Caco-2 (cell line): ENCODE measurements around the gene TLR10. TPM values are rescaled to one million over a fixed set of nuclear protein-coding genes. Genes with fewer than 3 reads are reported as not detected.

ENCODE experiments used
- BruUV-seq: library from RNA; stranded (reverse); fragments of 400-500 nt; replicated peaks from 2 replicates; lab custom pipeline; 2021; lab: Mats Ljungman, UMichigan
- CTCF ChIA-PET: fragments of 300-600 bp; sonication (Branson Sonifier 250); formaldehyde crosslinking; loops from one replicate; lab custom pipeline; 2022; ENCODE audit warnings: antibody characterized with exemption; lab: Charles Lee
- POLR2A ChIA-PET: fragments of 300-600 bp; sonication (Branson Sonifier 250); formaldehyde crosslinking; loops from one replicate; lab custom pipeline; 2022; ENCODE audit warnings: antibody characterized with exemption; lab: Charles Lee
- DNase-seq, 2 experiments: peaks; one replicate each; pipeline versions ENCODE4 v3.0.0 to v3.0.0-alpha.2; 2020 to 2022
- H3K27me3 ChIP-seq: replicated peaks from 2 replicates; pipeline ENCODE4 v1.6.0; 2011; ENCODE audit warnings: low read length; ENCODE audit not compliant: control insufficient read depth, insufficient read depth
- H3K36me3 ChIP-seq: 2 replicates; pipeline ENCODE4 v1.5.1; 2011; ENCODE audit warnings: low read length; ENCODE audit not compliant: control insufficient read depth, insufficient read depth
- H3K4me1 ChIP-seq: fragments of 250-450 bp; sonication (Bioruptor Pico); 2 replicates; pipeline ENCODE4 v1.5.1; 2020; ENCODE audit warnings: mild to moderate bottlenecking
- H3K4me3 ChIP-seq: 2 replicates; pipeline ENCODE4 v1.5.1; 2011; ENCODE audit warnings: low read depth, mild to moderate bottlenecking, control low read depth, low read length
- H3K9me3 ChIP-seq: fragments of 250-450 bp; sonication (Bioruptor Pico); 2 replicates; pipeline ENCODE4 v1.5.1; 2020; ENCODE audit warnings: mild to moderate bottlenecking, moderate library complexity
- H3K27ac Mint-ChIP-seq: one replicate; pipeline ENCODE4 v1.8.0; 2022; ENCODE audit warnings: mixed read lengths; ENCODE audit not compliant: unreplicated experiment
- H3K27me3 Mint-ChIP-seq: one replicate; pipeline ENCODE4 v1.8.0; 2022; ENCODE audit warnings: mixed read lengths; ENCODE audit not compliant: insufficient read depth, unreplicated experiment
- H3K36me3 Mint-ChIP-seq: one replicate; pipeline ENCODE4 v1.8.0; 2022; ENCODE audit warnings: mild to moderate bottlenecking, mixed read lengths; ENCODE audit not compliant: insufficient read depth, unreplicated experiment
- H3K4me1 Mint-ChIP-seq: one replicate; pipeline ENCODE4 v1.8.0; 2022; ENCODE audit warnings: low read depth, mixed read lengths; ENCODE audit not compliant: unreplicated experiment
- H3K4me3 Mint-ChIP-seq: one replicate; pipeline ENCODE4 v1.8.0; 2022; ENCODE audit warnings: mild to moderate bottlenecking, moderate library complexity, mixed read lengths; ENCODE audit not compliant: unreplicated experiment
- H3K9me3 Mint-ChIP-seq: one replicate; pipeline ENCODE4 v1.8.0; 2022; ENCODE audit warnings: mixed read lengths; ENCODE audit not compliant: unreplicated experiment
- CTCF ChIP-seq, 2 experiments: fragments of 200-600 bp in 1 of 2; IDR thresholded peaks; 1 replicate in 1 of 2; 2 replicates in 1 of 2; pipeline versions ENCODE4 v1.5.1 to v1.8.0; 2011 to 2022; ENCODE audit warnings: antibody characterized with exemption in 1 of 2, control low read depth in 1 of 2, inconsistent platforms in 1 of 2, low read depth in 1 of 2, low read length in 1 of 2, mild to moderate bottlenecking in 1 of 2, moderate library complexity in 1 of 2; ENCODE audit not compliant: insufficient read depth in 1 of 2, severe bottlenecking in 1 of 2, unreplicated experiment in 1 of 2
- intact Hi-C: fragments of 100-400 bp; cut with micrococcal nuclease; formaldehyde crosslinking; loops from one replicate; pipeline ENCODE4 v1.10.0; 2022; ENCODE audit not compliant: unreplicated experiment
- total RNA-seq: library from RNA; stranded (reverse); gene quantifications from 2 replicates; pipeline ENCODE4 v1.2.3, GENCODE V29; 2022

Gene TLR10
- total RNA-seq, 1 experiment from 2014 or later = not detected

- no peak for TF ChIP-seq CTCF (IDR thresholded peaks at IDR 0.05; ENCODE audit: insufficient read depth in 1 of 2, low read depth in 1 of 2, low read length in 1 of 2, severe bottlenecking in 1 of 2, unreplicated experiment in 1 of 2)
- Mint-ChIP-seq H3K36me3 (no peaks in the 10 kb centered on the region), H3K9me3 (no peaks in the 10 kb centered on the region), H3K4me1 (no peaks in the 10 kb centered on the region), H3K27me3 (no peaks in the 10 kb centered on the region), H3K27ac (no peak overlapping the region), H3K4me3 (no peak overlapping the region)
- intact Hi-C loops = no loop called here
- H3K9me3 ChIP-seq = 0 out of 2 replicates have a peak, but pooled peaks cover 4% of the 10 kb centered on the region
- H3K4me1 ChIP-seq = no peaks in the 10 kb centered on the region
- ChIA-PET CTCF (no interaction called here), POLR2A (no interaction called here)
- no peak for DNase-seq
- H3K4me3 ChIP-seq = no peak overlapping the region
- no TSS peak for BruUV-seq
- no peaks in the 10 kb centered on the region for H3K36me3 ChIP-seq
- H3K27me3 ChIP-seq = no peaks in the 10 kb centered on the region
Observed at GRCh38 chr4:38765382-38765781, 17.4 kb downstream of the TLR10 start.

- CTCF ChIA-PET = no interaction called here
- DNase-seq = no peak
- Mint-ChIP-seq H3K27ac (no peak overlapping the region), H3K4me3 (no peak overlapping the region), H3K4me1 (no peaks in the 10 kb centered on the region), H3K27me3 (no peaks in the 10 kb centered on the region), H3K9me3 (no peaks in the 10 kb centered on the region), H3K36me3 (no peaks in the 10 kb centered on the region)
- intact Hi-C loops = no loop called here
- Histone ChIP-seq H3K36me3 (no peaks in the 10 kb centered on the region), H3K4me1 (no peaks in the 10 kb centered on the region), H3K4me3 (no peak overlapping the region), H3K27me3 (no peaks in the 10 kb centered on the region), H3K9me3 (no peaks in the 10 kb centered on the region)
- TF ChIP-seq CTCF (IDR thresholded peaks at IDR 0.05; ENCODE audit: insufficient read depth in 1 of 2, low read depth in 1 of 2, low read length in 1 of 2, severe bottlenecking in 1 of 2, unreplicated experiment in 1 of 2) = no peak
- no TSS peak for BruUV-seq
- POLR2A ChIA-PET = no interaction called here
Observed at GRCh38 chr4:38764277-38764676, 18.5 kb downstream of the TLR10 start.

GRCh38 chr4:38762560-38762959, 20.2 kb downstream of the TLR10 start:
- no peaks in the 10 kb centered on the region for H3K36me3 Mint-ChIP-seq
- CTCF ChIA-PET = interaction anchor here (1.1 to 1.3 kb wide), 2 partner anchors 20 to 41 kb away, joined by 3 to 7 read pairs; partner anchors contain the start of gene TLR10
- POLR2A ChIA-PET = no interaction called here
- no peaks in the 10 kb centered on the region for H3K9me3 Mint-ChIP-seq
- Histone ChIP-seq H3K27me3 (no peaks in the 10 kb centered on the region), H3K9me3 (no peaks in the 10 kb centered on the region), H3K4me1 (no peaks in the 10 kb centered on the region), H3K4me3 (no peak overlapping the region), H3K36me3 (no peaks in the 10 kb centered on the region)
- no peak overlapping the region for H3K27ac Mint-ChIP-seq
- no peaks in the 10 kb centered on the region for H3K4me1 Mint-ChIP-seq
- intact Hi-C loops = no loop called here
- no peak for DNase-seq
- no peak for TF ChIP-seq CTCF (IDR thresholded peaks at IDR 0.05; ENCODE audit: insufficient read depth in 1 of 2, low read depth in 1 of 2, low read length in 1 of 2, severe bottlenecking in 1 of 2, unreplicated experiment in 1 of 2)
- no peak overlapping the region for H3K4me3 Mint-ChIP-seq
- H3K27me3 Mint-ChIP-seq = no peaks in the 10 kb centered on the region
- BruUV-seq = no TSS peak
